Endothelial cell of umbilical vein (primary cell): ENCODE data around the gene TOM1L1. TPM values are rescaled to one million over a fixed set of nuclear protein-coding genes. Genes with fewer than 3 reads are reported as not detected.

Experiments used
- BruUV-seq: library from RNA; stranded (reverse); fragments of 400-500 nt; replicated peaks from 2 replicates; lab custom pipeline; 2021; lab: Mats Ljungman, UMichigan
- CTCF ChIA-PET: fragments of 300-600, 350-600 bp; sonication (Branson Sonifier 250); formaldehyde crosslinking; loops from one replicate; lab custom pipeline; 2021; ENCODE audit warnings: antibody characterized with exemption, inconsistent platforms; lab: Charles Lee
- POLR2A ChIA-PET: fragments of 300-600, 350-600 bp; sonication (Branson Sonifier 250); formaldehyde crosslinking; loops from one replicate; lab custom pipeline; 2021; ENCODE audit warnings: antibody characterized with exemption, inconsistent platforms; lab: Charles Lee
- DNase-seq: peaks from one replicate; pipeline ENCODE4 v3.0.0-alpha.2; 2011; ENCODE audit warnings: low read depth, low spot score
- FAIRE-seq: peaks from 2 replicates; lab custom pipeline; 2011; peaks lifted over from hg19 to GRCh38; lab: Jason Lieb, UNC
- H2AFZ ChIP-seq: 2 replicates; pipeline ENCODE4 v1.6.0; 2012; ENCODE audit warnings: low read depth, low read length, control low read depth, inconsistent platforms
- H3K27ac ChIP-seq: 2 replicates; pipeline ENCODE4 v1.5.1; 2011; ENCODE audit warnings: low read depth, mild to moderate bottlenecking, control low read depth, low read length, moderate library complexity; ENCODE audit not compliant: insufficient read depth
- H3K27me3 ChIP-seq, 2 experiments: 2 replicates each; pipeline versions ENCODE4 v1.6.0 to v1.6.1; 2011; ENCODE audit warnings: low read length in 2 of 2, mixed read lengths in 1 of 2; ENCODE audit not compliant: control insufficient read depth in 2 of 2, insufficient read depth in 2 of 2
- H3K36me3 ChIP-seq, 2 experiments: 2 replicates in 1 of 2; 3 replicates in 1 of 2; pipeline ENCODE4 v1.5.1; 2011; ENCODE audit warnings: low read length in 2 of 2, mild to moderate bottlenecking in 1 of 2, moderate library complexity in 1 of 2; ENCODE audit not compliant: control insufficient read depth in 2 of 2, insufficient read depth in 2 of 2; ENCODE audit errors: extremely low read depth in 1 of 2
- H3K4me1 ChIP-seq: 3 replicates; pipeline ENCODE4 v1.5.1; 2011; ENCODE audit warnings: mild to moderate bottlenecking, low read length; ENCODE audit not compliant: control insufficient read depth, insufficient read depth; ENCODE audit errors: extremely low read depth
- H3K4me2 ChIP-seq: 2 replicates; pipeline ENCODE4 v1.6.1; 2011; ENCODE audit warnings: low read length, control low read depth, mixed read lengths; ENCODE audit not compliant: insufficient read depth
- H3K4me3 ChIP-seq, 3 experiments: fragments of 200-600 bp in 1 of 3; sonication (generic), shearing (Covaris generic) in 1 of 3; replicated peaks in 1 of 3; 2 replicates each; pipeline ENCODE4 v1.5.1; 2011 to 2016; ENCODE audit warnings: control low read depth in 3 of 3, low read length in 3 of 3, mild to moderate bottlenecking in 2 of 3, inconsistent platforms in 1 of 3, low read depth in 1 of 3, moderate library complexity in 1 of 3; ENCODE audit not compliant: insufficient read depth in 1 of 3
- H3K79me2 ChIP-seq: 2 replicates; pipeline ENCODE4 v1.6.0; 2012; ENCODE audit warnings: low read length, inconsistent platforms; ENCODE audit not compliant: control insufficient read depth, insufficient read depth
- H3K9ac ChIP-seq: replicated peaks from 2 replicates; pipeline ENCODE3; 2011; ENCODE audit warnings: low read length, control low read depth; ENCODE audit not compliant: insufficient read depth; ENCODE audit errors: extremely low read depth
- H3K9me1 ChIP-seq: replicated peaks from 3 replicates; pipeline ENCODE4 v1.6.0; 2011; ENCODE audit warnings: mild to moderate bottlenecking, low read length; ENCODE audit not compliant: control insufficient read depth, insufficient read depth; ENCODE audit errors: extremely low read depth
- H3K9me3 ChIP-seq: replicated peaks from 2 replicates; pipeline ENCODE4 v1.5.1; 2012; ENCODE audit warnings: low read length, inconsistent platforms; ENCODE audit not compliant: control insufficient read depth, insufficient read depth
- H4K20me1 ChIP-seq: replicated peaks from 2 replicates; pipeline ENCODE3; 2011; ENCODE audit warnings: mild to moderate bottlenecking, low read length; ENCODE audit not compliant: control insufficient read depth, insufficient read depth; ENCODE audit errors: extremely low read depth
- EZH2 ChIP-seq: IDR thresholded peaks from 2 replicates; pipeline ENCODE4 v1.6.1; 2012; ENCODE audit warnings: borderline replicate concordance, low read depth, mild to moderate bottlenecking, moderate library complexity, low read length, inconsistent platforms; ENCODE audit not compliant: severe bottlenecking
- FOS ChIP-seq: IDR thresholded peaks from 2 replicates; pipeline ENCODE4 v1.6.1; 2011; ENCODE audit warnings: mild to moderate bottlenecking, low read length, moderate library complexity, borderline replicate concordance; ENCODE audit not compliant: insufficient read depth
- GATA2 ChIP-seq: IDR thresholded peaks from 2 replicates; pipeline ENCODE4 v1.7.0; 2011; ENCODE audit warnings: low read depth, mild to moderate bottlenecking, moderate library complexity, mixed read lengths, low read length; ENCODE audit not compliant: insufficient read length, insufficient read depth
- JUN ChIP-seq: IDR thresholded peaks from 2 replicates; pipeline ENCODE4 v1.6.1; 2011; ENCODE audit warnings: borderline replicate concordance, low read depth; ENCODE audit not compliant: insufficient read length, insufficient read depth
- MYC ChIP-seq: IDR thresholded peaks from one replicate; pipeline ENCODE4 v1.6.1; 2011; ENCODE audit warnings: mild to moderate bottlenecking, low read depth, low read length
- POLR2A ChIP-seq: IDR thresholded peaks from 2 replicates; pipeline ENCODE4 v1.6.1; 2012; ENCODE audit warnings: low read depth, mild to moderate bottlenecking, control low read depth, low read length
- POLR2AphosphoS5 ChIP-seq: IDR thresholded peaks from 2 replicates; pipeline ENCODE4 v1.6.1; 2012; ENCODE audit warnings: low read depth, mild to moderate bottlenecking, control low read depth, low read length, moderate library complexity; ENCODE audit not compliant: insufficient read depth
- dilution Hi-C: fragments of 300-500 bp; cut with MboI; formaldehyde crosslinking; loops from one replicate; pipeline ENCODE4 v1.15.0; 2019; ENCODE audit warnings: low sequenced_read_pairs; ENCODE audit not compliant: extremely low pct_ligation_motif_present
- intact Hi-C: fragments of 100-400 bp; cut with micrococcal nuclease; formaldehyde crosslinking; loops from one replicate; pipeline ENCODE4 v1.10.0; 2022
- polyA plus RNA-seq, 4 experiments: library from polyadenylated mRNA; depleted of rRNA in 3 of 4; stranded (reverse) in 3 of 4; unstranded in 1 of 4; fragments of >200 nt; gene quantifications; 2 replicates each; pipeline versions ENCODE4 v1.2.1 to v1.2.3, GENCODE V29; 2011 to 2012; ENCODE audit warnings: missing spikeins in 1 of 4
- total RNA-seq: library from RNA; stranded (reverse); gene quantifications from 2 replicates; pipeline ENCODE4 v1.2.3, GENCODE V29; 2021
- TF ChIP-seq, protein P1 (sequence below), 2 donors: IDR thresholded peaks; 1 replicate in 1 of 2; 2 replicates in 1 of 2; pipeline ENCODE4 v1.5.1; 2011; ENCODE audit warnings: low read length in 2 of 2, mild to moderate bottlenecking in 2 of 2, moderate library complexity in 2 of 2, control low read depth in 1 of 2, inconsistent platforms in 1 of 2, low read depth in 1 of 2; ENCODE audit not compliant: insufficient read depth in 1 of 2; ENCODE audit errors: extremely low read depth in 1 of 2
- TF ChIP-seq, protein P2 (sequence below): IDR thresholded peaks from 2 replicates; pipeline ENCODE4 v1.6.1; 2011; ENCODE audit not compliant: insufficient read depth, insufficient read length

TOM1L1 gene
- total and polyA plus RNA-seq, 2 donors (not counting 3 experiments of a cell fraction or from before 2014, with no cell fraction given), result 0.44 to 0.60 TPM

- Histone ChIP-seq H3K4me3 (no peak overlapping the region), H3K4me2 (no peak overlapping the region), H3K4me1 (peaks cover 7% of the 10 kb centered on the region), H3K9me3 (no peaks in the 10 kb centered on the region), H2AFZ (no peak overlapping the region), H4K20me1 (no peaks in the 10 kb centered on the region), H3K36me3 (no peaks in the 10 kb centered on the region), H3K9ac (no peak overlapping the region), H3K27ac (no peak overlapping the region), H3K79me2 (no peaks in the 10 kb centered on the region), H3K27me3 (peaks cover 0 to 2% of the 10 kb centered on the region in 2 experiments), H3K9me1 (no peaks in the 10 kb centered on the region)
- TF ChIP-seq FOS (no peak), POLR2A (no peak), GATA2 (no peak), JUN (no peak), EZH2 (no peak), POLR2AphosphoS5 (no peak), MYC (no peak)
- TF ChIP-seq, protein P1, sequence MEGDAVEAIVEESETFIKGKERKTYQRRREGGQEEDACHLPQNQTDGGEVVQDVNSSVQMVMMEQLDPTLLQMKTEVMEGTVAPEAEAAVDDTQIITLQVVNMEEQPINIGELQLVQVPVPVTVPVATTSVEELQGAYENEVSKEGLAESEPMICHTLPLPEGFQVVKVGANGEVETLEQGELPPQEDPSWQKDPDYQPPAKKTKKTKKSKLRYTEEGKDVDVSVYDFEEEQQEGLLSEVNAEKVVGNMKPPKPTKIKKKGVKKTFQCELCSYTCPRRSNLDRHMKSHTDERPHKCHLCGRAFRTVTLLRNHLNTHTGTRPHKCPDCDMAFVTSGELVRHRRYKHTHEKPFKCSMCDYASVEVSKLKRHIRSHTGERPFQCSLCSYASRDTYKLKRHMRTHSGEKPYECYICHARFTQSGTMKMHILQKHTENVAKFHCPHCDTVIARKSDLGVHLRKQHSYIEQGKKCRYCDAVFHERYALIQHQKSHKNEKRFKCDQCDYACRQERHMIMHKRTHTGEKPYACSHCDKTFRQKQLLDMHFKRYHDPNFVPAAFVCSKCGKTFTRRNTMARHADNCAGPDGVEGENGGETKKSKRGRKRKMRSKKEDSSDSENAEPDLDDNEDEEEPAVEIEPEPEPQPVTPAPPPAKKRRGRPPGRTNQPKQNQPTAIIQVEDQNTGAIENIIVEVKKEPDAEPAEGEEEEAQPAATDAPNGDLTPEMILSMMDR (IDR thresholded peaks at IDR 0.05; ENCODE audit: extremely low read depth in 1 of 2, insufficient read depth in 1 of 2, low read depth in 1 of 2, low read length in 2 of 2), result no peak
- TF ChIP-seq, protein P2, sequence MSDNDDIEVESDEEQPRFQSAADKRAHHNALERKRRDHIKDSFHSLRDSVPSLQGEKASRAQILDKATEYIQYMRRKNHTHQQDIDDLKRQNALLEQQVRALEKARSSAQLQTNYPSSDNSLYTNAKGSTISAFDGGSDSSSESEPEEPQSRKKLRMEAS, result no peak
- dilution Hi-C loops, result no loop called here
- DNase-seq (no peak), FAIRE-seq (no peak)
- ChIA-PET CTCF (interaction anchor here (1.8 kb wide), 1 partner anchor 29 kb away, joined by 5 read pairs; no protein-coding TSS in a partner anchor), POLR2A (interaction anchor here (0.7 kb wide), 1 partner anchor 10 kb away, joined by 3 read pairs; no protein-coding TSS in a partner anchor)
- intact Hi-C loops, result no loop called here
- BruUV-seq, result no TSS peak
Observed at GRCh38 chr17:54945231-54945630, 44.6 kb downstream of the TOM1L1 start.
